ENCODE measurements around the gene LY6G5C.
A peak's percentile ranks its signal among the peaks of the same experiment; 100 is the strongest.
"Not testable (repeated sequence)": the region's sequence is repeated elsewhere in the genome, so short reads cannot be mapped to it uniquely, and the experiment has no call there.

Gene LY6G5C

DNA sequence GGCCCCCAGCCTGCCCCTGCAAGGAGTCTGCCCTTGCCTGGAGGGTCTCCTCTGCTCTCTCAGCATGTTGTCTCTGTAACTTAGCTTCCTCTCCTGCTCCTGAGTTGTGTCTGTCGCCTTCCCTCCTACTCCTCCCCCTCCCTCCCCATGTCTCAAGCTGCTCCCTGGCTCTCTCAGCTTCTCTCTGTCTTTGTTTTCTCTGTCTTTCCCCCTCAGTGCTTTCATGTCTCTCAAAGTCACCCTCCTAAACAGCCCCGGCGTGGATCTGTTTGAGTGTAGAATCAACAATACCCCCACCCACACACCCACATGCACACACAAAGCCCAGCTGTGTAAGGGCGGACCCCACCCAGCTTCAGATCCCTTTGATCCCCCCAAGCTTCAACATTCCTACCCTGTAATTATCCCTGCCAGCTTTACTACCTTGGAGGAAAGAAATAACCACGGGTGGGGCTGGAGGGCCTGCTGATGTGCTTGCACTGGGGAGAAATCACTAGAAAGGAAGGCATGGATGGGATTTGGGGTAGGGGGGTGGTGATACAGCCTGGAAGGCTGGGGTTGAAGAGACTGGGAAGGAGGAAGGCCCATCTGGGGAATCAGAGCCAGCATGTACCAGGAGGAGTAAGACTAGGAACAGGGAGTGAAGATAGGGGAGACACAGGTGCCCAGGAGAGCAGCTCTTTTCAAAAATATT, 33.3 kb upstream of the LY6G5C start:
- no peak for DNase-seq

DNA sequence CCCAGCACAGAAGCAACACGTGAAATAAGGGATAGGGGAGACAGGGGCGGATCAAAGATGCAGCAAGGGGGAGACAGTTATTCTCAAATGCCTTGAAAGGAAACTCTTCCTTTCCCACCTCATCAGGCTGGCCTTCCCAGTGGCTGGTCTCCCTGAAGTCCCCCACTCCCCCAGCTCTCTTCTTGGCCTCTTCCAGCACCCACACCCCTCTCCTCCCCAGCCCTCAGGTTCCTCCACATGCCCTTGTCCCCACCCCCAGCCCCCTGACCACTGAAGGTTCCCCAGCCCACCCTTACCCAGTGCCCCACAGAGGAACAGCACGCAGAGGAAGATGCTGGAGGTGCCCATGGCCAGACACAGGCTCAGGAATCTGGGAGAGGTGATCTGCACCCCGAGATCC, 32.6 kb upstream of the LY6G5C start:
- no peak for DNase-seq

DNA sequence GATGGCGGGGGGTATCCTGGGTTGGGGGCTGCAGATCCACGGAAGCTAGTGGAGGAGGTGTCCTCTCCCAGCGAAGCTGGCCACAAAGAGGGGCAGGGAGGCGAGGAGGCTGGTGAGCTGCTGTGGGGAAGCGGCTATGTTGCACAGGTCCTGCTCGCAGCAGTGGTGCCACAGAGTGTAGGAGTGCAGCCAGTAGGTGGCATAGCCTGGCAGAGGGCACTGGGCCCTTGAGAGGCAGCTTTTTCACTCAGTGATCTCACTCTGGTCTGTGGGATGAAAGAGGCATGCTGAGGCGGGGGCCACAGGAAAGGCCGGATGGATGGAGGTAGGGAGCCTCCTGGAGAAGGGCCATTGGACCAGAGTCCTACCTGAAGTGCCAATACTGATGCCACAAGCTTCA, 31.4 kb upstream of the LY6G5C start:
- no peak for DNase-seq

DNA sequence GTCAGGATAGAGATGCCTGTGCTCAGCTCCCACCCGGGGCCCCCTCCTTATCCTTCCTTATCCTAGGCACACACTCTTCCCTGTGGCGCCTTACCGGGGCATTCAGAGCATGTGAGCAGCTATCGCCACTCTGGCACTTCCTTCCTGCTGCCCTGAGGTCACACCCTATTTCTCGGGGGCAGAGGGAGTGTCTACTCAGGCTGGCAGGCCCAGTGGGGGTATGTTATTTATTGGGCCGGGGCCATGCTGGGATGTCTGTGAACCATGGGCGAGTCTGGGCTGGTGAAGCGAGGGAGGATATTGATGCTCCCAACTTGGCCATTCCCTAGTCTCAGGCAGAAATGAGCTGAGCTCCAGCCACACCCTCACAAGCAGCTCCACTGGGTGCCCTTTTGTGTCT, 30.4 kb upstream of the LY6G5C start:
- DNase-seq = no peak

DNA sequence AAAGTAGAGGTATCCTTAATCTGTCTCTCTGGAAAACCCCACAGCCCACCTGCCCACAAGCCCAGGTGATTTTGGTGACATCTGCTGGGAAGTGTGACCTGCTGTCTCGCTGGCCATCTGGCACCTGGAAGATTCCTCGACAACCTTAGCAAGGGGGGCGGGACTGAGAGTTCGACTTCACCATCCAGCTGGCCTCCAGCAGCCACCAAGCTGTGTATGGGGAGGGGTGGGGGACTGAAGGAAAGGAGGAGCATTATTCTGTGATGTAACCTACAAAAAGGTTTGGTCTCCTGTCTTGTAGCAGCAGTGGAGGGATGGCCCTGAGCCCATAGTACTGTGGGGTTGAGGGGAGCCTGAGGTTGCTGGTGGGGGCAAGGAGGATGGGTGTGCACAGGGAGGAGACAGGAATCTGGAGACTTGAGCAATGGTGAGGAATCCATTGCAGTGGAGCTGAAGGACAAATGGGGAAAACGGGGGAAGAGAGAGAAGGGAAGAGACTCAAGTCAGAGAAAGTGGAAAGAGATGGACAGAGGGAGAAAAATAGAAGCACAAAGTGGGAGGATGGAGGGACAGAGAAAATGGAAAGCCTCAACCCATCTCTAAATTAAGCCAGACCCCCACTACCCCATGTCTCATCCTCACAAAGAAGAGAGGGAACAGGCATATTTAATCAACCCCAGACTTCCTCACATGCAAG, 29.8 kb upstream of the LY6G5C start:
- no peak for DNase-seq

DNA sequence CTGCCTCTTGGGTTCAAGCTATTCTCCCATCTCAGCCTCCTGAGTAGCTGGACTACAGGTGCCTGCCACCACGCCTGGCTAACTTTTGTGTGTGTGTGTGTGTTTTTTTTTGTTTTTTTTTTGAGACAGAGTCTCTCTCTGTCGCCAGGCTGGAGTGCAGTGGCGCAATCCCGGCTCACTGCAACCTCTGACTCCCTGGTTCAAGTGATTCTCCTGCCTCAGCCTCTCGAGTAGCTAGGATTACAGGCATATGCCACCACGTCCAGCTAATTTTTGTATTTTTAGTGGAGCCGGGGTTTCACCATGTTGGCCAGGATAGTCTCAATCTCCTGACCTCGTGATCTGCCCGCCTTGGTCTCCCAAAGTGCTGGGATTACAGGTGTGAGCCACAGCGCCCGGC, 28.3 kb upstream of the LY6G5C start:
- not testable (repeated sequence) for DNase-seq

DNA sequence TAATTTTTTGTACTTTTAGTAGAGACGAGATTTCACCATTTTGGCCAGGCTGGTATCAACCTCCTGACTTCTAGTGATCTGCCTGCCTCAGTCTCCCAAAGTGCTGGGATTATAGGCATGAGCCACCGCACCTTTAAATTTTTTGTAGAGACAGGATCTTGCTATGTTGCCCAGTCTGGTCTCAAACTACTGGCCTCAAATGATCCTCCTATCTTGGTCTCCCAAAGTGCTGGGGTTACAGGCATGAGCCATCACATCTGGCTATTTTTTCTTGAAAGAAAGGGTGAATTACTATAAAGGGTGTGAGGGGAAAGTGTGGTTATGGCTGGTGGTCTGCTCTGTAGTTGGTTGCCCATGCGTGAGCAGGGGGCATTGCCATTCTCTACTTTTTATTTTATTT, 27.4 kb upstream of the LY6G5C start:
- DNase-seq = no peak

DNA sequence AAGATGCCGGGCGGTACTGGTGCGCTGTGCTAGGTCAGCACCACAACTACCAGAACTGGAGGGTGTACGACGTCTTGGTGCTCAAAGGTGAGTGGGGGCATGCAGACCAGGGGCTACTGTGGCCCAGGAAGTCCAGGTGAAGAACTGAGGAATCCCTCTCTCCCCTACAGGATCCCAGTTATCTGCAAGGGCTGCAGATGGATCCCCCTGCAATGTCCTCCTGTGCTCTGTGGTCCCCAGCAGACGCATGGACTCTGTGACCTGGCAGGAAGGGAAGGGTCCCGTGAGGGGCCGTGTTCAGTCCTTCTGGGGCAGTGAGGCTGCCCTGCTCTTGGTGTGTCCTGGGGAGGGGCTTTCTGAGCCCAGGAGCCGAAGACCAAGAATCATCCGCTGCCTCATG, 26.8 kb upstream of the LY6G5C start:
- DNase-seq = no peak

DNA sequence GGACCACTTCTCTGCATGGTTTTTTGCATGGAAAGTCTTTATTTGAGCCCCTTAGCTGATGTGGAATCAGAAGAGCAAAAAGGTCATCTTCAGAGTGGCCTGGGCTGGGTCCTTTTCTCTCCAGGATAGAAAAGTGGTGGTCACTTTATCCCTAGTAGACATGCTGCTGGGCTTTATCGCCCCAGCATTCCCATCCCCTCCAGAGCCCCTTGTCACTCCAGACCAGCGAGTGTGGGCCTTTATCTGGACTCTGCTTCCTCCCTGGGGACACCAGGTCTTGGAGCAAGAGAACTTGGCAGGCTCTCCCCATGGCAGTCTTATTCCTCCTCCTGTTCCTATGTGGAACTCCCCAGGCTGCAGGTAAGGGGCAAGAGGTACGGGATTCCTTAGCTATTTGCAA, 25.7 kb upstream of the LY6G5C start, which contains the start of gene LY6G6F:
Gene LY6G6F, plus strand, starts transcription at position 268 of the 400 bp plus-strand sequence. Its CDS starts 41 bp downstream, at position 309.
- no peak for DNase-seq

DNA sequence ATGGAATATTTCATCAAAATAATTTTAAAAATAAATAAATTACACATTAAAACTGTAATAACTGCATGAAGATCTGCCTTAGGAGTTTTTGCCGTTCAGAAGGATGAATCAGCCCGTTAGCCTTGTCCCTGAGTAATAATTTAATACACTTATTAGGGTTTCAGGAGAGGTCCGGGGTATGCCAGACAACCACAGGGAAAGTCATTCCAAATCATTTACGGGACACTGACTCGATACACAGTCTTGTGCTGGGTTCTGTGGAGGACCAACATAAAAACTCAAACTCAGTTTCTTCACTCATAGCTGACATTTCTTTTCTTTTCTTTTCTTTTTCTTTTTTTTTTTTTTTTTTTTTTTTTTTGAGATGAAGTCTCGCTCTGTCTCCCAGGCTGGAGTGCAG, 25.1 kb upstream of the LY6G5C start:
- DNase-seq = no peak

DNA sequence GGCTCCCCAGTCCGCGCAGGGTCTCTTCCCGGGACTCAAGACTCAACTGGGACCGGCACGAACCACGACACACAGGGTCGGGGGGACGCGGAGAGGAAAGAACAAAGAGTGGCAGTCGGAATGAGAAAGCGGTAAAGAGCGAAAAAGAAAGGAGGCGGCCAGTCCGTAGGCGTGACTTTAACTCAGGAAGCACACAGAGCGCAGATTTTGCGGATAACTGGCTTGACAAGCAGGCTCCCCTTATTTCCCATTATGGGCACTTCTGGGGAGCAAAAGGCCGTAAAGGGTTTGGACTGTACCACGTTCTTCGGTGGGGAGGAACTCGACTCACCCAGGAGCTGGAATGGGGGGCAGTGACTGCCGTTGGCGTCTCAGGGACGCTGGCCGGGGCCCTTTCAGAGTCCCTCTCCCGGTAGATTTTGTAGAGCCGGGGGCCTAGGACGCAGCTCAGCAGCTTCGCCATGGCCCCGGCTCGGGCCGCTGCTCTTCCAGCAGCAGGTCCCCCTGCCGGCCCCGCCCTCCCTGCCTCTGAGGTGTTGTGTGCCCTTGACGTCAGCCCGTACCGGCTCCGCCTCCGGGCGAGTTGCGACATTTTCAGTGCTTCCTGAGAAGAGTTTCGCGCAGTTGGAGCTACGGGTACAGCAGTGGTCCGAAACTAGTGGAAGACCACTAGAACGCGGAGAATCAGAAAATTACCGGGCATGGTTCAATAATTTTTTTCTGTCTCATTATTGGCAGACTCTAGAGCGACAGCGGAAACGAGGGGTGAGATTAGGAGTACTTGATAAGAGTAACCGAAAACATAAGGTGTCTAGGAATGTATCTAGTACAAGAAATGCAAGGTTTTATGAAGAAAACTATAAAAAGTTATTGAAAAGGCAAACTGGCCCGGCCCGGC, 22.2 kb upstream of the LY6G5C start, which contains the start of gene ABHD16A:
Gene ABHD16A, minus strand, starts transcription at position 506 of the 898 bp plus-strand sequence. Its CDS starts 43 bp downstream, at position 463.
- peak; percentile 95 for DNase-seq

DNA sequence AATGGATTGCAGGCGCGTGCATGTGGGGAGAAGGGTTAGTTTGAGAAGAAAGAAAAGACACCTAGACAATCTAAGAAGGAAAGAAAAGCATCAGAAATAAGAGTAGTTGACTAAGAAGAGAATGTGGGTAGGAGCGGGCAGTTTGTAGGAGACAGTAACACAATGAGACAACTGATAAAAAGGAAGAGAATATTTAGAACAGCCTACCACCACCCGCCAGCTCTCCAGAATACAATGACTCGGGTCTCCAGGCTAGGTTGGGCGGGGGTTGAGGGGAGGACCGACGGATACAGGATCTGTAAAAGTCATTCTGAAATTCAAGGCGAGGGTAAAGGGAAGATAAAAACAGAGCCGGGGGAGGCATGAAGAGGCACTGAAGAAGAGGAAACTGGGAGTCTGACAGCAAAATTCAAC, 21.5 kb upstream of the LY6G5C start:
- peak; percentile 35 for DNase-seq

DNA sequence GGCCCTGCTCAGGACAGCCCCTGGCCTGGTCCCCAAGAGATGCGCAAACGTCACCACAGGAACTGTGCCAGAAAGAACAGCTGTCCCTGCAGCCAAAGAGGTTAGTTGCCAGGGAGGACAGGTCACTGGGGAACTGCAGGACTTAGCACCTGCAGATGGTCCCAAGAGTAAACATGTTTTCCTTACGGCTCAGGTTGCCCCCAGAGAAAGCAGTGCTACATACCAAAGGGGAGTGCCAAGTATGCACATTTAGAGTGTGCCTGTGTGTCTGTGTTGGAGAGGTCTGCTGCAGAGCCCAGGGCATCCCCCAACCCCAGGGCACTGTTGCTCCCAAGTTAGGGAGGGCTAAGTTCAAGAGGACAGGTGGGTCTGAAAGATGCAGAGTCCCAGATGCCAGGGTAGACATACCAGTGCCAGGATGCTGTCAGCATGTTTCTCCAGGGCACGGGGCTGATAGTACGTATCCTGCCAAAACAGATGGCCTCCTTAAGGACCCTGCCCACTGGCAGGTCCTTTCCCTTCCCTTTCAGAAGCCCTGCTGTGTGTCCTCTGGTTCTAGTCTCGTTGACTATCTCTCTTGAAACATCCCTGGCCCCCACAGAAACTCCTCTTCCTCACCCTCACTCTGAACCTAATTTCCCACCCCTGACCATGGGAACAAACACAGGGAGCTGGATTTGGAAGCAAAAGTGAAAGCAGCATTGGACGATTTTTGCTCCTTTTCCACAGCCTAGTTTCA, 21.0 kb upstream of the LY6G5C start:
- no peak for DNase-seq

DNA sequence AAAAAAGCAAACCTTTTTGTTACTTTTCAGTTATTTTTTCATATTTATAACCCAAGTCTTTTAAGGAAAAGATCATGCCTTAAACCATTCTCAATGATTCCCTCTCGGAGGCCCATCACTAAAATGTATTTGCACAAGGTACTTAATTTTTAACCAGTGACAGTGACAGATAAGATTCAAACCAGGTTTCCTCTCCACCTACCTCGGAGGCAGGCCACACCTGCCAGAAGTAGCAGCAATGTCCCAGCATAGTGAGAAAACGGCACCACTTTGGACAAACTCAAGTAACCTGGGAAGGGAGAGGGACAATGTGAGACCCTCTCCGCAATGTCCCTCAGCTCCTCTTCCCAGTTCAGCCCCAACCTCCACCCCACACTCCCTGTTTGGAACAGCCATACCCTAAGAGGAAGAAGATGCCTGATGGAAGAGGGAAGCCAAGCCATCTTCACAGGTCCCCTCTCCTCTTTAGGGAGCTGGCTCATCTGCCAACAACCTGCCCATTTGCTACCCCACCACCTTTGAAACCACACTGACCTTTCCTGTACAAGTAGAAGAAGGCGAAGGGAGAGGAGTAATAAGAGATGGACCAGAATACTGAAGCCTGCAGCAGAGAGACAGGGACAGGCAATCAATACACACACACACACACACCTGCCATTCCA, 20.0 kb upstream of the LY6G5C start:
- DNase-seq = no peak

DNA sequence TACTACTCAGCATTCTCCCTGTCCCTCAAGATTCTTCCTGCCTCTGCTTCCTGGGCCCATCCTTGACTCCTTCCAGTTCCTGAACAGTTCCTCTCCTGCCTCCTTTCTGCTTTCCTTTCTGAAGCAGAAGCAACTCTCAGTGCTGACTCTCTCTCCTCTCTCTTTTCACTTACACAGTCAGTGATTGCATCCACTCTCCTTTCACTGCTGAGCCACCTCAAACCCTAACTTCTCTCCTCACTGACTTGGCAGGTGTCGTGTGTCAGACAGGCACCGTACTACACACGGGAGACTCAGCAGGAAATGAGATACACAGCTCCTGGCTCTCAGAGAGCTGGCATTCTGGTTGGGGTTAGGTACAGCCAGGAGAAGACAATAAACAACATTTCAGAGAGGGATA, 16.7 kb upstream of the LY6G5C start:
- DNase-seq = no peak

DNA sequence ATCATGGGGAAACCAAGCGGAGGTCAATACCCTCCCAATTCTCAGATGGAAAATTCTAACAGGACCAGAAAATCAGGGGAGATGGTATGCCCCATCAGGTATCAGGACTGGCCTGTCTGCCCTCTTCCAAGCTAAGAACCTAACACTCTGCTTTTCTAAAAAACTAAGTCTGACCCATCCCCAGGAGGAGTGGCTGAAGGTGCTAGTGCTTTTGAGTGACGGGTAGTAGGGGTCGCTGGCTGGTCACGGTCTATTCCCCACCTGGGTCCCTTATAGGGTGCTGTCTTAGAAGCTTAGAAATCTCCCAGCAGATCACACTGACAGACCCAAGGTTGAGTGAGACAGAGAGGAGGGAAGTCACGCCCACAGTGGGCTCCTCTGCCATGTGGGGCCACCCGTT, 12.7 kb upstream of the LY6G5C start:
- DNase-seq = no peak

DNA sequence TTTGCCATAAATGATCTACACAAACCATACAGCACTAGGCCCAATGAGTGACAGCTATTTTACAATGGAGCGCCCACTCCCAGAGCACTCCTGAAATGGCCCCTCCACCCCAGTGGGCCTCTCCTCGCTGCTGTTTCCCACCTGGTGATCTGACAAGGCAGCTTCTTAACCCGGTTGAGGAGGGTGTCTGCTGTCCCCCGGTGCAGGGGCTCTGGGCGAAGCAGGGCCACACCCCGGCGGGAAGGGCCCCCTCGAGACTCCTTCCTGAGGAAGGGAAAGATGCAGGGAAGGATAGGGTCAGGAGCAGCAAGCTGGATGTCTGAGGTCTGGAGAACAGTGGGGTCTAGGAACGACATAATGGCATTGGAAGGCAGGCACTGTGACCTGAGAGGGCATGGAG, 12.0 kb upstream of the LY6G5C start:
- DNase-seq = no peak

DNA sequence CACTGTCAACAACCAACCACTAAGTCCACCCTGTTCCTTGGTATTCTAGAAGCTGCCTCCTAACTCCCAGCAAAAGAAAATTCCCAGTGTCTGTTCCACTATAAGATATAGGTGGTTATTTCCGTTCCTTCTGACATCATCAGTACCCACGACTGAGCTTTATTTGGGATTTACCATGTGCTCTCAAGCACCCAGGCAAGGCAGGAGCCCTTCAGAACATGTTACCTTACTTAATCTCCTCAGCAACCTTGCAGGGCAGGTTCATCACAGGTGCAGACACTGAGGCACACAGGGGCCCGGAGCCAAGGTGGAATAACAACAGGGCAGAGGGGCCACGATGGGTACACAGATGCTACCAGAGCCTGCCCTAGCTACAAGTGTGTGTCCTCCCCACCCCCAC, 11.5 kb upstream of the LY6G5C start:
- DNase-seq = no peak

DNA sequence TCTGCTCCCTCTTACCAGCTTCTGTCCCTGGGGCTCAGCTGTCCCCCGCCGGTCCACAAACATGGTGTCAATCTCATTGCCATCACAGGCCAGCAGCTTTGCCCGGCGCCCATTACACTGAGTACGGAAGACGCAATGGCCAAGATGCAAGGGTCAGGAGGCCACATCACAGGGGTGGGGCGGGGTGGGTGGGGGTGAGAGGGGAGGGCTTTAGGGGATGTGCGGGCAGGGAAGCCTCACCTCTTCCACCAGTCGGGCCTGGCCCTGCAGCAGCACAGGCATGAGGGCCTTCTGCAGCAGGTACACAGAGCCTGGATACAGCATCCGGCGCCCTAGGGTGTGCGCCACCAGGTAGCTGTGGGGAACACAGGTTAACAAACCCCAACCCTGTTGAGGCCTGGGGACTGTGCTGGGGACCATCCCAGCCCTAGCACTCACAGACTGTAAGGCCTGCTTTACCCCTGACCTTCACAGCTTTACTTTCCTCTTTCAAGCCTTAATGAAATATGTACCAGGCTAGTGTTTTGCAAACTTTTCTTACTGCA, 10.8 kb upstream of the LY6G5C start:
- no peak for DNase-seq

DNA sequence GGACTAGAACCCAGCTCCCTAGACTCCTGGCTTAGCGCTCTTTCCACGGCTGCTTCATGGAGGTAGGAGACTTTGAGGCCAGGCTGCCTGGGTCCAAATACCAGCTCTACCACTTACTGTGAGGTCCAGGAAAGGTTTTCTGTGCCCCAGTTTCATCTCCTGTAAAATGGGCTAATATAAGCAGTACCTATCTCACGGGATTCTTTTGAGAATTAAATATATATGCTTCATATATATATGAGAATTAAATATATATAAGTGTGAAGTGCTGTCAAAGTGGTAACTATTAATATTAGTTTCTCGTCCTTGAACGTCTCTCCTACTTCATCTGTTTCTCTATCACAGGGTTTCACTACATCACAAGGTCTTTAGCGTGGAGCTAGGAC, 10.2 kb upstream of the LY6G5C start:
- DNase-seq = no peak

DNA sequence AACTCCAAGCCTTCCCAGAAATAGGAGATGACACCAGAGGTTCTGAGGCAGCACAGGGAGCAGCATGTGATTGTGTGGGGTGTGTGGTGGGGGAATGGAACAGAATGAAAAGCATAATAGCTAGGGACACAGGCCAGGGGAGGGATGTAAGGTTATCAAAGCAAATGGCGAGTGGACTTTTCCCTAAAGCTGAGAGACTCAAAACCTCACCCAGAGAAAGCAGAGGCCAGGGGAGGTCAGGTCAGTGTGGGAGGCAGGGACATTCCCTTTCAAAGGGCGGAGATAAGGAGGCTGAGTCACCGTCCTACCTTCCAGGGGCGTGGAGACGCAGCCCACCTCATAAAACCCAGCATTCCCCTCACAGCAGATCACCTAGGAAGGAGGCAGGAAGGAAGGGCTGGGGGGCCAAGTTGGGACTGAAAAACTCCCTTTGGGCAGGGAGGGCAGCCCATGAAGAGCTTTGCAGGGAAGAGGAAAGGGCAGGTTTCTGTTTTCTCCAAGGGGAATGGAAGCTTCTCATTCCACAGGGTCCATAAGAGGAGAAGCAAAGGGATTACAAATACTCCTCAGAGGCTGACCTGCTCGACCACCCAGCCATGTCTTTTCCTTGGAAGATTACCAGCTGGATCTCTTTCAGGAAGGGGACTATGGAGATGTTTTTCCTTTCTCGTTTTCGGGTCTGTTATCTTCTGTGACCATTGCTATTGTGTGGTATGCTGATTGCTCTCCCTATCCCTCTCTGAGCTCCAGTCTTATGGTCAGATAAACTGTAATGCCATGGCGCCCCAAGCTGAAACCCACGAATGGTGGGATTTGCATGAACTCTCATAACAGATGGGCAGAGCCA, 9.6 kb upstream of the LY6G5C start:
- no peak for DNase-seq
